Globus pallidus (tissue), 1 donor: Measurements from ENCODE around the gene PALS2.

Experiments used
- DNase-seq: peaks from one replicate; pipeline ENCODE4 v3.0.0-alpha.2; 2015; ENCODE audit warnings: low spot score

Gene PALS2

DNA sequence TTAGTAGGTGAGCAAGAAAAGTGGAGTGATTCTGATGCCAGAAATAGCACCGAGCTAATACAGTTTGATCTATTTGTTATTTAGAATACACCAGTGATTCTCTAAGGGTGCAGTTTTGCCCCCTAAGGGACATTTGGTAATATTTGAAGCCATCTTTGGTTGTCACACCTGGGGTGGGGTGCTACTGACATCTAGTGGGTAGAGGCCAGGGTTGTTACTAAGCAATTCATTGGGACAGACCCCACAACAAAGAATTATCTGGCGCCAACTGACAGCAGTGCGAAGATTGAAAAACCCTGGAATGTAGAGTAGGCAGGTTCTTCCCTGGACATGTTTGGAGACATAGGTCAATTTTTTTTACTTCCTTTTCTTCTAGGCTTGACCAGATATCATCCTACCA is 14.6 kb downstream of the PALS2 start:
- no peak for DNase-seq

DNA sequence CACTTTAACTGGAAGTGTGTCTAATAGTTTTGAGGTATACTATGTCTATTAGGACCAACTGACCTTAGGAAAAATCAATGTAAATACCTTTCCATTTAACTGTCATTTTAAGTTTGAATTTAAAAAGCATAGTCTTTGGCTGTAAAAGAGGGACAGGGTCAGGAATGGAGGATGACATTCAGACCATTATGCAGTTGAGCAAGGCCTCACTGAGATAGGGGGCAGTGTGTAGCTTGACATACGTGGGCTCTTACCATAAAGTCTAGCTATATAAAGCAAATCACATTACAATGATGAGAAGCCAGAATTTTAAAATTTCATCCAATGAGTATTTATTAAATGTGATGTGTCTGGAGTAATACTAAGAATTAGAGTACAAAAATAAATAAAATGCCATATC is 17.9 kb downstream of the PALS2 start:
- no peak for DNase-seq

DNA sequence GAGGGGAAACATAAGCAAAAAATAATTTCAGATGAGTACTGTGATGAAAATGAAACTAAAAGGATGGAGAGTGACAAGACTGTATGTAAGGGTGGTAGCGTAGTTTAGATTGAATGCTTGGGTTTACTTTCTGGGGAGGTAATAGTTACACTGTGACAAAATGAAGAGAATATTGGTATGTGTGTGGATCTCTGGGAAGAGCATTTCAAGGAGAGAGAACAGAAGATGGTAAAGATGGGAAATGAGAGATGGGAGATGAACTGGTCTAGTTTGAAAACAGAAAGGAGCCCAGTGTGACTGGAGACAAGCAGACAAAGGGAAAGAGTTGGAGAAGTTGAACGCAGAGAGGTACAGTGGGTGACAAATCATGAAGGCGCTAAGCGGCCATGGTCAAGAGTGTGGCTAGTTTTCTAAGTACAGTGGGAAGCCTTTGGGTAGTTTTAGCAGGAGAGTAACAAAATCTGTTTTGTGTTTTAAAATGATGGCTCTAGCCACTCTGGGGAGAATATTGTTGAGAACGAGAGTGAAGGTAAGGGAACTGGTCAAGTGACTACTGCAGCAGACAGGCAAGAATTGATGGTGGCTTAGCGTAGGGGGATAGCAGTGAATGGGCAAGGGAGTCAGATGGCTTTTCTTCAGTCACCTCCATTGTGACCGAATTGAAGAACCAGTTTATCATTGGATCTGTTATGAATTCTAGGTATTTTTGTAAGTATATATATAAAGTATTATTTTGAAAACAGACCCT is 22.6 kb downstream of the PALS2 start:
- DNase-seq, result no peak

DNA sequence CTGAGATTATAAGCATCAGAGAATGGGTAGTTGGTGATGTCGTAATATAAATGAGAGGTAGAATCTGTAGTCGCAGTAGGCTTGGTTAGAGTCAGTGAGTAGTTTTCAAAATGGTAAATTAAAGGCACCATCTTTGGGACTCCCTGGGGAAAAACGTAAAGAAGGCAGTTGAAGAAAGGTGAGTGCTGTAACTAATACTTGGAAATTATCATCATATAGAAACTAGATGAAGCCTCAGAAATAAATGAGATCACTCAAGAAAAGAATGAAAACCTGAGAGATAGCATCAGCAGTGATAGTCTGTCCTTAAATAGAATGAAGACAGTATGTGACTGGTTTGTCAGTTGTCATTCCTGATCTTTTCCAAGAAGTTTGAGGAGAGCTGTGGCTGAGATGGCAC is 23.8 kb downstream of the PALS2 start:
- DNase-seq, result no peak

DNA sequence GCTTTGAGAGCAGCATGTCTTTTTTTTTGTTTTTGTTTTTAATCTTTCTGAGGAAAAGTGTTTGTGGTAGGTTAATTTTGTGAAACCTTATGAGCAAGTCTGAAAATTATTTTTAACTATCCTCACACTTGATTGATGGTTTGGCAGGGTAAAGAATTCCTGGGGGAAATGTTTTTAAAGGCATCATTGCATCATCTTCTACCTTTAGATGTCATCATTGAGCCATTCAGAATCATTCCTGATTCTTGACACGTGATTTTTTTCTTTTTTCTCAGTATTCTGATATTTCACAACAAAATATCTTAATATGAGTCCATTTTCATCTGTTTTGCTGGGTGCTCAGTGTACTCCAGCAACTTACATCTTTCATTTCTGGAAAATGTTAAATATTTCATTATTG is 28.3 kb downstream of the PALS2 start:
- no peak for DNase-seq

DNA sequence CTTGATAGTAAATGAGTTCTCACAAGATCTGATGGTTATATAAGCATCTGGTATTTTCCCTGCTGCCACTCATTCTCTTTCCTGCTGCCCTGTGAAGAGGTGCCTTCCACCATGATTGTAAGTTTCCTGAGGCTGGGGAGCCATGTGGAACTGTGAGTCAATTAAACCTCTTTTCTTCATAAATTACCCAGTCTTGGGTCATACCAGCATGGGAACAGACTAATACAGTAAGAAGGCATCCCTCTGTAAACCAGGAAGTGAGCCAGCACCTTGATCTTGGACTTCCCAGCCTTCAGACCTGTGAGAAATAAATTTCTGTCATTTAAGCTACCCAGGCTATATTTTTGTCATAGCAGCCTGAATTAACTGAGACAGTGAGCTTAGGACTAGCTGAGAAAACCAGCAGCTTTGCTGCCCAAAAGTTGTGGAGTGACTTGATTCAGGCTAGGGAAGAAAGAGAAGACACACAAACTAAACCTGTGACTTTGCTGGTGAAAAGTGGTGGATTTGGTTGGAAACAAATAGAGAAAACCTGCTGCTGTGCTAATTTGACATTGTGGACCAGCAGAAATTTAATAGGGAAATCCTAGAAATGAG is 29.7 kb downstream of the PALS2 start:
- DNase-seq, result no peak

DNA sequence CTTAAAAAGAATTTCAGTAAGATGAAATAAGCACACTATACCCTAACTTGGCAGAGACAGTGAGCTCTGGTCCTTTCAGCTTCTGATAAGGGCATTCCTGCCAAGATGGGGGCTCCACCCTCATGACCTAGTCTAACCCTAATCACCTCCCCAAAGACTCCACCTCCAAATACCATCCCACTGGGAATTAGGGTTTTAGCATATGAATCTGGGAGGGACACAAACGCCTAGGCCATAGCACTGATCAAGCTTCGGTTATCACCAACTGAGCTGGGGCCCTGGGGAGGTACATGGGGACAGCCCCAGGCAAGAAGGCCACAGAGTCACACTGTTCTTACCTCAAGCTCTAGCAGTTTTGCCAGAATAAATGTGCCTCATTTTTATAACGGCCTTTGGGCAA is 31.4 kb downstream of the PALS2 start:
- DNase-seq, result no peak

DNA sequence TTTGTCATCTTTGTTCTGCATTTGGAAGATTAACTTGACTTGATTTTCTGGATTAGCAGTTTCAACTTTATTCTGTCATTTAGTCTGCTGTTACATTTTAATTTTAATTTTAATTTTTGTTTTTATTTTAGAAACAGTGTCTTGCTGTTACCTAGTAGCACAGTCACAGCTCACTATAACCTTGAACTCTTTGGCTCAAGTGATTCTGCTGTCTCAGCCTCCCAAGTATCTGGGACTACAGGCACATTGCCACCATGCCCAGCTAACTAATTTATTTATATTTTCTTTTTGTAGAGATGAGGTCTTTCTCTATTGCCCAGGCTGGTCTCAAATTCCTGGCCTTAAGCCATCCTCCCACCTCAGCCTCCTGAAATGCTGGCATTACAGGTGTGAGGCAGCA is 35.3 kb downstream of the PALS2 start:
- no peak for DNase-seq

DNA sequence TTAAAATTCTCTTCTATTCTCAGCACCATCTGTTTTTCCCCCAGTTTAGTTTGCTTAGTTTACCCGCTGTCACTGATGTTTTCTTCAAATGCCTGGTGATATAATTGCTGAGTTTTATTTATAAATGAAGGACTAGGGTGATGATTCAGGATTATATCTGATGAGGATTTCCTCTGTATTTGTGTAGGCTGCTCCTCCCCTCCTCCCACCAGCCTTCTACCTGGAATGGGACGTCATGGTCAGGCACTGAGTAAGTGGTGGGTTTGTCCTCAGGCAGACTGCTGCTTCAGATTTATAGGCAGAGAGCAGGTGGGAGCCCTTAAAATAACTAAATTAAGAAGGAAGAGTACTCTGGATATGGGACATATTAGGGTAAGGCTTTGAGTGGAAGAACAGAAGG is 35.8 kb downstream of the PALS2 start:
- no peak for DNase-seq

DNA sequence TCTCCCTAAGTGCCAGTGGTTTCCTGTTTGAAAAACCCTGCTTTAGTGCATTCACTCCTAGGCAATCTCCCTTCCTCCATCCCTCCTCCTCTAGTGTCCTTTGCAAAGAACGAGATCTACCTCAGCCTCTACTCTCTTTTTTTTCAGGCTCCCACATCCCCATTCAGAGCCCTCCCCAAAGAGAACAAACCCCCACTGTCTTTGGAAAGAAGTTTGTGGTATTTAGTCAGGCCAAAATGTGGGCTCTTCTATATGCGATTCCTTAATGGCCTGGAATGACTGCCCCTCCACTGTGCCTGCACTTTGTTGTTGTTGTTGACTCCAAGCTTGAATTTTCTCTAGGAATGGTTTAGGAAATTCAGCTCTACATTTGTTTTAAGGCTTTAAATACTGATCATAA is 36.3 kb downstream of the PALS2 start:
- no peak for DNase-seq

DNA sequence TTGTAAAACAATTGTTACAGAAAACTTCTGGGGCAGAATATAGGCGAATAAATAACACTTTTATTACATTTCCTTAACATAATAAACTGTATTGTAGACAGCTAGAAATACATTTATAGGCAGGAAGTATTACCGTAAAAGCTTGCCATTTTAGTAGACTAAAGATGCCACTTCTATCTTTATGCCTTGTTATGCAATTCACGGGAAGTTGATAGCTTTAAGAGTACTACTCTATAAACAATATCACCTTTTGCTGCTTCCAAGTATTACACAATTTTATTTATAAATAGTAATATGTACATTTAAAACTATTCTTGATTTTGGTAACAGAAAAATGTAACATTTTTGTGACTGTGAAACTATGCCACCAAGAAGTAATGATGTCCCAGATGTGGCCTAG is 37.9 kb downstream of the PALS2 start:
- DNase-seq, result no peak

DNA sequence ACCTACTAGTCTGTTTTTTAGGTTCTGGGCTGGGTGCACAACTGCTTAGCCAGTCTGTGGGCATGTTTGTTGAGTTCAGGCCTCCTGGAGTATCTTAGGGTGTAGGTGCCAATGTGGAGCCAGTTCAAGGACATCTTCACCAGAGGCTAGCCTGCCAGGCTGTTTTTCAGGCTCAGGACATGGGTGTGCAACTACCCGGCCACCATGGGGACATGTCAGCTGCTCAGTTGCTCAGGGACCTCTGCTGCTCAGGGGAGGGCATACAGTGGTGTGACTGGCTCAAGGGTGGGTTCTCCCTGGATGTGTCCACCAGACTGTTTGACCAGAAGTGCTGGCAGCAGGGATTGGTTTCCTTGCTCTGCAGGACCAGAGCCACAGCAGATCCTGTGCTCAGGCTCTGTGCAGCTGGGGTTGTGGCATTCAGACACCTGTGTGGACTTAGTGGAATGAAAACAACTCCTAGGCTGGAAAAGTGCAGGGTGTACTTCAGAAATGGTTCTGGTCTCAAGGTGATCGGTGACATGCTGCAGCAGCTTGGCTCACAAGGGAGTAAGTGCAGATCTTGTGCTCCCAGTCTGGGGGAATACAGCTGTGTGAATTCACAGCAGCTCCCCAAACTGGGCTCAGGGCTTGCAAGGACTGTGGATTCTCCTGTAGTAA is 44.8 kb downstream of the PALS2 start:
- no peak for DNase-seq

DNA sequence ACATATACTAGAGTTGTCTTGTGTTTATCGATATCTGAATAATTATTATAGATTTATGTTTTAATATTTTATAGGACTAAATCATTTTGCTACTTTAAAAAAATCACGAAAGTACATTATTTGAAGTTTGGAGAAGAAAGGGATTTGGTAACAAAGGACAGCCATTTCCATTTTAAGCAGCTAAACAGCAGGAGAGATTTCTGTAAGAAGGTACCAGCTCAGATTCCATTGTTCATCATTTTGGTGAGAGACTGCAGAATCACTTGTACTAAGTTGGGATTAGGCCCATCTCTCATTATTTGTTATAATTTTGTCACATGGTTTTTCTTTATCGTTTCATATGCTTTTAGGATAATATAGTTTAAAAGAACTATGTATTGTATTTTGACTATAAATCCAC is 46.7 kb downstream of the PALS2 start:
- DNase-seq, result no peak

DNA sequence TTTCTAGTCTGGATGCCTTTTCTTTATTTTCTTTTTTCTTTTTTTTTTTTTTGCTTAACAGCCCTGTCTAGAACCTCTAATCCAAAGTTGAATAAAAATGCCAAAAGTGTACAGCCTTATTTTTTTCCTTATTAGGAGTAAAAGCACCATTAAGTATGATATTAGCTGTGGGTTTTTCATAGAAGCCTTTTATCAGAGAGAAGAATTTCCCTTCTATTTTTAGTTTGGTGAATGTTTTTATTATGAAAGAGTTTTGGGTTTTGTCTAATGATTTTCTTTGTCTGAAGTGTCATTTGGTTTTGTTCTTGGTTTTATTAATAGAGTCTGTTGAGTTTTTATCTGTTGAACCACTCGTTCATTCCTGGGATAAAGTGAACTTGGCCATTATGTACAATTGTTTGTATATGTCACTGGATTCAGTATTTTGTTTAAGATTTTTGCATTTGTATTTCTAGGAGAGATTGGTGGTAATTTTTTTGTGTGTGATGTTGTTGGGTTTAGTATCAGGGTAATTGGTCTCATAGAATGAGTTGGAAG is 49.5 kb downstream of the PALS2 start:
- no peak for DNase-seq
